Testis (tissue), 3 donors: ENCODE data around the gene GRIK1. TPM values are rescaled to one million over a fixed set of nuclear protein-coding genes. Genes with fewer than 3 reads are reported as not detected.

ENCODE experiments used
- DNase-seq: peaks from one replicate; pipeline ENCODE4 v3.0.0-alpha.2; 2019
- H3K27ac ChIP-seq, 2 donors: fragments of 200-600 bp; sonication (generic); one replicate each; pipeline ENCODE4 v1.5.1; 2019
- H3K27me3 ChIP-seq: fragments of 200-600 bp; sonication (generic); one replicate; pipeline ENCODE4 v1.5.1; 2019
- H3K36me3 ChIP-seq: fragments of 200-600 bp; sonication (generic); one replicate; pipeline ENCODE4 v1.5.1; 2017; ENCODE audit warnings: low read depth; ENCODE audit errors: missing control alignments
- H3K4me1 ChIP-seq: fragments of 200-600 bp; sonication (generic); one replicate; pipeline ENCODE4 v1.5.1; 2019
- H3K4me3 ChIP-seq, 2 donors: fragments of 200-600 bp; sonication (generic); one replicate each; pipeline ENCODE4 v1.5.1; 2017 to 2019
- H3K9me3 ChIP-seq: fragments of 200-600 bp; sonication (generic); one replicate; pipeline ENCODE4 v1.5.1; 2017
- POLR2A ChIP-seq: fragments of 450-650 bp; IDR thresholded peaks from one replicate; pipeline ENCODE4 v1.6.1; 2017; ENCODE audit warnings: antibody characterized with exemption, mild to moderate bottlenecking, moderate library complexity
- WGBS, 2 donors: methylation state at CpG; one replicate each; pipeline ENCODE4 v1.1.5; 2018; 5-methylcytosine and 5-hydroxymethylcytosine counted together
- intact Hi-C: fragments of 100-400 bp; cut with DNase I; formaldehyde crosslinking; loops from one replicate; pipeline ENCODE4 v1.15.1; 2023; ENCODE audit warnings: low total_unique reads
- polyA plus RNA-seq: library from polyadenylated mRNA; stranded (reverse); fragments of 350-450 nt; fragmentation: Illumina TruSeq; extraction: RNeasy Lipid Tissue Mini Kit (QIAGEN cat#74804); gene quantifications from one replicate; pipeline ENCODE4 v1.2.3, GENCODE V29; 2014; ENCODE audit warnings: low read depth, low replicate concordance; ENCODE audit not compliant: insufficient read depth
- total RNA-seq, 2 donors: library from RNA; depleted of rRNA; stranded (reverse); fragments of >200 nt; gene quantifications; one replicate each; pipeline ENCODE4 v1.2.3, GENCODE V29; 2016
- TF ChIP-seq, protein P1 (sequence below), 3 experiments: fragments of 450-650 bp in 2 of 3; fragments of 200-600 bp in 1 of 3; sonication (generic) in 1 of 3; IDR thresholded peaks; one replicate each; pipeline ENCODE4 v1.5.1; 2016 to 2019; ENCODE audit warnings: antibody characterized with exemption in 3 of 3, mild to moderate bottlenecking in 2 of 3, moderate library complexity in 1 of 3

Gene GRIK1
- total and polyA plus RNA-seq, 3 donors from 2014 or later: 0.08 to 0.25 (median 0.20) TPM

DNA sequence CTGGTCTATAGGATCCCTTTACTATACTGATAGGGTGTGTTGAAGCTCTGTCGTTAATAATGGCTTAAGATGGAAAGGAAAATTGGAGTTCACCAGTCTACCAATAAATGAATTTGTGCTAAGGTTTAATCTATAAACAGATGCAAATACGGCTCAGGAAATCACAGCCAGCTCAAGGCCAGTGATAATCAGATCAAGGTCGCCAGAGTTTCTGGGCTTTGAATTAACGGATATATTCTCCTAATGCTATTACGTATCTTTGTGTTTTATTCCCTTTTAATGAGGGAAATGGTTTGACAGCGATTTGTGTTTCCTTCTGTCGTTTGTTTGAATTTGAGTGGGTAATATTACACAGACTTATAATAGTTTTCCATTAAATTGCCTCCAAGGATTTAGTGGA is 361.5 kb downstream of the GRIK1 start:
- no peaks in the 10 kb centered on the region for H3K27me3 ChIP-seq
- no peak for DNase-seq
- H3K36me3 ChIP-seq: no peaks in the 10 kb centered on the region
- WGBS, 2 donors: 35 to 51% methylated on average over 7 of the region's 7 CpGs
- intact Hi-C loops: no loop called here
- H3K4me3 ChIP-seq: no peak overlapping the region
- H3K4me1 ChIP-seq: no peaks in the 10 kb centered on the region
- no peaks in the 10 kb centered on the region for H3K9me3 ChIP-seq
- no peak overlapping the region for H3K27ac ChIP-seq
- TF ChIP-seq POLR2A: no peak
- TF ChIP-seq, protein P1, sequence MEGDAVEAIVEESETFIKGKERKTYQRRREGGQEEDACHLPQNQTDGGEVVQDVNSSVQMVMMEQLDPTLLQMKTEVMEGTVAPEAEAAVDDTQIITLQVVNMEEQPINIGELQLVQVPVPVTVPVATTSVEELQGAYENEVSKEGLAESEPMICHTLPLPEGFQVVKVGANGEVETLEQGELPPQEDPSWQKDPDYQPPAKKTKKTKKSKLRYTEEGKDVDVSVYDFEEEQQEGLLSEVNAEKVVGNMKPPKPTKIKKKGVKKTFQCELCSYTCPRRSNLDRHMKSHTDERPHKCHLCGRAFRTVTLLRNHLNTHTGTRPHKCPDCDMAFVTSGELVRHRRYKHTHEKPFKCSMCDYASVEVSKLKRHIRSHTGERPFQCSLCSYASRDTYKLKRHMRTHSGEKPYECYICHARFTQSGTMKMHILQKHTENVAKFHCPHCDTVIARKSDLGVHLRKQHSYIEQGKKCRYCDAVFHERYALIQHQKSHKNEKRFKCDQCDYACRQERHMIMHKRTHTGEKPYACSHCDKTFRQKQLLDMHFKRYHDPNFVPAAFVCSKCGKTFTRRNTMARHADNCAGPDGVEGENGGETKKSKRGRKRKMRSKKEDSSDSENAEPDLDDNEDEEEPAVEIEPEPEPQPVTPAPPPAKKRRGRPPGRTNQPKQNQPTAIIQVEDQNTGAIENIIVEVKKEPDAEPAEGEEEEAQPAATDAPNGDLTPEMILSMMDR (IDR thresholded peaks at IDR 0.05): no peak

DNA sequence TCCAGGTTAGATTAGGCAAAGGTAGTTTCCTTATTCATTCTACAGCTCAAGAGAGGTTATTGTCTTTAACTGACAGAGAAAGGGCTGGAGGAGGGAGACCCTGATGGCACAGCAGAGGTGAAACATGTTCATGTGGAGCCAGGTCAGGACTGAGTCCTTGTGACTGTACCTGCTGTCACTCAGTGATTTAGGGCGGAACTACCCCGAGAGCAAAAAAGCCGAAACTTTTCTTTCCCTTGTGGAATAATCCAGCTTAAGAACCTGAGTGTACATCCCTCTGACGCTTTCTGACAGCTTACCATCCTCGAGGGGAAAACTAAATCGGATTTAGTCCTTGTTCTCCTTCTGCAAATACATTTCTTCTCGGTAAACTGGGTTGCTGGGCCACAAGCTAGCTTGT is 367.8 kb downstream of the GRIK1 start:
- Histone ChIP-seq H3K9me3 (no peaks in the 10 kb centered on the region), H3K27me3 (no peaks in the 10 kb centered on the region), H3K36me3 (no peaks in the 10 kb centered on the region), H3K4me1 (no peaks in the 10 kb centered on the region), H3K4me3 (no peak overlapping the region), H3K27ac (no peak overlapping the region)
- intact Hi-C loops: no loop called here
- TF ChIP-seq, protein P1 (IDR thresholded peaks at IDR 0.05): no peak
- TF ChIP-seq POLR2A: no peak
- WGBS, 2 donors: 66 to 71% methylated on average over 7 of the region's 7 CpGs
- DNase-seq: no peak

DNA sequence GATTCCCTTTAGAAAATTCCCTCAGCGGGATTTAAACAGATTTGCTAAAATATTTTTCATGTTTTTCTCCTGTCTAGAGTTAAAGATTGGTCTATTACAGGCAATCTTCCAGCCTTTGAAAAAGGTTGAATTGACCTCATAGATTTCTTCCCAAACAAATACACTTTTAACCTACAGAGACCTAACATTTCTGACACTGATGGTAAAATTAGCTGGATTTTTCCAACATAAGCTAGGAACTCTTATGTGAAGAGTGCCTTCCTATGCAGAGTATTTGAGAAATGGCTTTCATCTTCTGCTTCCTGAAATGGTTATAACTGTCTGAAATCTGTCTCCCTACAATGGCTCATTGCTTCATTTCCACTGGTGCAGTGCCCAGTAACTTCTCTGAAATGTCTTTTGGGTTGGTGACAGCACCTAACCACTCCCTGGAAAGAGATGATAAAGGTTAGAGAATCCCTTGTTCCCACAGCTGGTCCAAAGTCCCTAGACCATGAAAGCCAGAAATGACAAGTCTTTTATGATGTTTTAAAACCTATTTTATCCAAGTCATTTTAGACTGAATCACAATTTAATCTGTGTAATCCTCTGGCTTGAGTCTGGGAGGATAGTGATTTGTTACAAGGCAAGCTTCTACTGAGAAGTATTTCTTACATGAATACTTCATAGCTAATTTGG is 371.6 kb downstream of the GRIK1 start:
- Histone ChIP-seq H3K27ac (no peak overlapping the region), H3K36me3 (no peaks in the 10 kb centered on the region), H3K4me3 (no peak overlapping the region), H3K27me3 (no peaks in the 10 kb centered on the region), H3K9me3 (no peaks in the 10 kb centered on the region), H3K4me1 (no peaks in the 10 kb centered on the region)
- intact Hi-C loops: no loop called here
- DNase-seq: no peak
- TF ChIP-seq, protein P1 (IDR thresholded peaks at IDR 0.05): no peak
- no peak for TF ChIP-seq POLR2A
- WGBS, 2 donors: 92 to 93% methylated on average over 1 of the region's 1 CpG

DNA sequence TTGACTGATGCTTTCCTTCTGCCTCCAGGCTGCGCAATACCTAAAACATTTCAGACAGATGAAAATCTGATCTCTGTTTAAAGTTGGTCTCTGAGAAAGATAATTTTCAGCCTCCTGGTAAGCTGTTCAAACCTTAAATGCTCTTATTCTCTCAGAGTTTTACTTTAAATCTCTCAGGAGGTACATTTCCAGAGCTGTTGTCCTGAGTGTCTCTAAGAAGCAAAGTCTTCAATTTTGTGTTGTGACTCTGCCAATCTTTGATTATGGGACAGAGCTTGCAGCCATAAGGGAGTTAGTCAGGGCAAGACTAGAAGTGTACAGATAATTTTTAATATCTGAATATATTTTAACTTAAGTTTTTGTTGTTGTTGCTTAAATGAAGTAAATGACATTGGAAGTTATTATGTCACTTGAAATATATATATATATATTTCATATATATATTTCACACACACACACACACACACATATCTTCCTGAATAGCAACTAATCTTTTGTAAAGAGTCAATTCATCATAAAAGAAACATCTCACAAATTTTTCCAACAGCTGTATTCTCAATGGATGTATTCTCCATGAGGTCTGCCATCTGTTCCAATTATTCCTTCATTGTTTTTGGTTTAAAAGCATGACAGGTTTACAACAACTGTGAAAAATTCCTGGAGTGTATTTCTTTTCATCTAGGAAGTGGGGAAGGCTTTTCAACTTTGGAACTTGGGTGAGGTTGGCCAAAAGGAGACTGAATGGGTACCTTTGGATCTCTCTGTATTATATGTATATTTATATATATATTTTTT is 381.7 kb downstream of the GRIK1 start:
- Histone ChIP-seq H3K27me3 (no peaks in the 10 kb centered on the region), H3K4me1 (no peaks in the 10 kb centered on the region), H3K4me3 (no peak overlapping the region), H3K27ac (no peak overlapping the region), H3K36me3 (no peaks in the 10 kb centered on the region), H3K9me3 (no peaks in the 10 kb centered on the region)
- 97 to 100% methylated on average over 1 of the region's 1 CpG for WGBS, 2 donors
- no peak for DNase-seq
- intact Hi-C loops: no loop called here
- TF ChIP-seq, protein P1 (IDR thresholded peaks at IDR 0.05): no peak
